Colonic mucosa (tissue), 4 donors: ENCODE data around the gene ACP1. TPM values are rescaled to one million over a fixed set of nuclear protein-coding genes. Genes with fewer than 3 reads are reported as not detected.

Source experiments
- DNase-seq: peaks from one replicate; pipeline ENCODE4 v3.0.0-alpha.2; 2020
- H3K27ac ChIP-seq: fragments of 200-600 bp; one replicate; pipeline ENCODE4 v1.8.0; 2021
- H3K27me3 ChIP-seq: fragments of 200-600 bp; one replicate; pipeline ENCODE4 v1.8.0; 2021
- H3K36me3 ChIP-seq: fragments of 200-600 bp; one replicate; pipeline ENCODE4 v1.8.0; 2021
- H3K4me1 ChIP-seq: fragments of 200-600 bp; one replicate; pipeline ENCODE4 v1.8.0; 2021; ENCODE audit warnings: mild to moderate bottlenecking
- H3K4me3 ChIP-seq: fragments of 200-600 bp; one replicate; pipeline ENCODE4 v1.8.0; 2021
- H3K9ac ChIP-seq, 2 donors: one replicate each; pipeline ENCODE4 v1.7.0; 2013; ENCODE audit warnings: control low read depth in 2 of 2, low read depth in 2 of 2, low read length in 2 of 2
- H3K9me3 ChIP-seq: fragments of 200-600 bp; one replicate; pipeline ENCODE4 v1.8.0; 2021
- CTCF ChIP-seq: fragments of 200-600 bp; IDR thresholded peaks from one replicate; pipeline ENCODE4 v1.8.0; 2022; ENCODE audit warnings: antibody characterized with exemption, mild to moderate bottlenecking
- intact Hi-C: fragments of 100-400 bp; cut with DNase I; formaldehyde crosslinking; loops from one replicate; pipeline ENCODE4 v1.14.1; 2022
- total RNA-seq, 2 donors: library from RNA; stranded (reverse); fragmentation: NEBNext Ultra II Directional in 1 of 2; extraction: Animal tissue kit (Norgen Biotek cat#: 25700) in 1 of 2; gene quantifications; one replicate each; pipeline ENCODE4 v1.2.1, GENCODE V29; 2021
- donor health status: healthy.
- donor health status: DM: no; HTN: no; CAD: no.
- donor health status: DM: no; HTN: no; CAD: no.

ACP1 gene
- total RNA-seq, 2 donors from 2014 or later, result 92.5 to 106 TPM

DNA sequence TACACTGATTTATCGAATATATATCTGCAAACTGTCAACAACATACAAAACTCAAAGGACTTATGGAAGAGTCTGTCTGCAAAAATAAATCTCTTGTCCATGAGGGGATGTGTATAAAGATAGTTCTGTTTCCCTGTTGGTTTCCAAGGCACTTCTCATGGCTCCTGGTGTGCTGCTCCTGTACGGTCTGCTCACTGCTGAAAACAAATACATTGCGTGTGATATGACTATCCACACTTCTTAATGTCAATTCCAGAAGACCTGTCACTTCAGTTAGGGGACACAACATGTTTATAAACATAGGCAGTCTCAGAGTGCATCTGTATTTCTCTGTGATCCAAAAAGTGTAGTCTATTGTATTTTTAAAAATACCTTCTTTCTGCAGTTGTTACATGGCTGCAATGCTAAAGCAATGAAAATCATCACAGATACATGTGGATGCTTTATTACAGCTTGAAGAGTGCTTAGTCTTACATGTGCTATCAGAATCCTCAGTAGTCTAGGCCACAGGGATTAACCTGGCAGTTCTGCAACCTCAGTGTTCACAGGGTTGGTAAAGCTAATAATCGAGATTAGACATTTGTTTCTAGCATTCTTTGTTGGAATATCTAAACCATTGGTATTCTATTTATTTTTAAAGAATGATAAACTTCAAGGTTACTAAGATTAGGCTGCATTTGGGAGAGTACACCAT lies 15.4 kb downstream of the ACP1 start:
- Histone ChIP-seq H3K4me1 (no peaks in the 10 kb centered on the region), H3K27me3 (no peaks in the 10 kb centered on the region), H3K4me3 (no peak overlapping the region), H3K9ac (no peak overlapping the region), H3K9me3 (no peaks in the 10 kb centered on the region), H3K36me3 (peaks cover 5% of the 10 kb centered on the region), H3K27ac (no peak overlapping the region)
- no peak for DNase-seq
- intact Hi-C loops, result no loop called here
- no peak for TF ChIP-seq CTCF

DNA sequence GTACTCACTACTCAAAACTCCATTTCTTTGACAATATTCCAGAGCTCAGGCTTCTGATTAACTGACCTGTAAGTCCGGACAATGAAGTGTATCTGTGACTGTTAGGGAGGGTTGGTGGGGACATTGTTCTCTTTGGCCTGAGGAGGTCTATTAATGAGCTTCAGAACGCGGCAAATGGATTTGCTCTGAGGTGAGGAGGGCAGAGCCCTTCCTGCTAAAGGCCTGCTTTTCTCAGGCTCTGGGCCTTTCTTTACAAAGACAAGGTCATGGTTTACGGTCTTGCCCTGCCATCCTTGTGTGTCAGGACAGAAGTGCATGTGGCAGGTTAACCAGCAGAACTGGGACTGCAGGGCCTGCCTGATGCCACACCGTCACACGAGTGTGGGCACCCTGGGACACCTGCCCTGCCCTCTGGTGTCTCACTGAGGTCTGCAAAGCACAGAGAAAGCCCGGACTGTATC lies 15.9 kb downstream of the ACP1 start:
- H3K27ac ChIP-seq, result no peak overlapping the region
- no peak for DNase-seq
- TF ChIP-seq CTCF, result no peak
- no peak overlapping the region for H3K4me3 ChIP-seq
- H3K9ac ChIP-seq, result no peak overlapping the region
- H3K36me3 ChIP-seq, result peaks cover 5% of the 10 kb centered on the region
- H3K9me3 ChIP-seq, result no peaks in the 10 kb centered on the region
- intact Hi-C loops, result no loop called here
- no peaks in the 10 kb centered on the region for H3K4me1 ChIP-seq
- no peaks in the 10 kb centered on the region for H3K27me3 ChIP-seq

DNA sequence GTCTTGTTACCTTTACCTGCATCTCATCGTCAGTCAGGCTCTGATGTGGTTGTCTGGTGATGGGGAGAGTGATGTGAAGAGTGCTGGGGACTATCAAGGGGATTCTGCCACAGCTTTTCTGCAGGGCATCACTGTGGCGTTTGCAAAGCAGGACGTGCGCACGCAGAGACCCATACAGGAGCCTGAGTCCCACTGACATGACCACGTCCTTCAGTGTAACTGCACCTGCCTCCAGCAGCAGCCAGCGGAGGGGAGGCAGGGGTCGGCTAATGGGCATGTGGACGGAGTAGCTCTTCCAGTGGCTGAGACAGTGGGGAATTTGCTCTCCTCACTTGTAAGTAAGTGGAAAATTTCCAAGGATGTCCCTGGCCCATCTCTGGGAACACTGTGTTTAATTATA lies 16.6 kb downstream of the ACP1 start:
- Histone ChIP-seq H3K9me3 (no peaks in the 10 kb centered on the region), H3K4me3 (no peak overlapping the region), H3K36me3 (peaks cover 5% of the 10 kb centered on the region), H3K9ac (no peak overlapping the region), H3K27ac (no peak overlapping the region), H3K27me3 (no peaks in the 10 kb centered on the region), H3K4me1 (no peaks in the 10 kb centered on the region)
- no peak for TF ChIP-seq CTCF
- intact Hi-C loops, result no loop called here
- DNase-seq, result no peak

- no peak overlapping the region for H3K4me3 ChIP-seq
- no peak for DNase-seq
- H3K27me3 ChIP-seq, result peaks cover 11% of the 10 kb centered on the region
- H3K9ac ChIP-seq, result no peak overlapping the region
- no peaks in the 10 kb centered on the region for H3K9me3 ChIP-seq
- no peak overlapping the region for H3K27ac ChIP-seq
- H3K36me3 ChIP-seq, result peaks cover 5% of the 10 kb centered on the region
- intact Hi-C loops, result no loop called here
- peaks cover 4% of the 10 kb centered on the region for H3K4me1 ChIP-seq
- no peak for TF ChIP-seq CTCF
These were observed 17.9 kb downstream of the ACP1 start for GRCh38 chr2:282371-283263.

GRCh38 chr2:283996-284794 lies 19.4 kb downstream of the ACP1 start:
- peaks cover 24% of the 10 kb centered on the region for H3K27me3 ChIP-seq
- no peak overlapping the region for H3K27ac ChIP-seq
- no peaks in the 10 kb centered on the region for H3K36me3 ChIP-seq
- no peak for TF ChIP-seq CTCF
- intact Hi-C loops, result no loop called here
- H3K9me3 ChIP-seq, result no peaks in the 10 kb centered on the region
- no peak overlapping the region for H3K9ac ChIP-seq
- H3K4me3 ChIP-seq, result no peak overlapping the region
- H3K4me1 ChIP-seq, result peaks cover 6% of the 10 kb centered on the region
- DNase-seq, result no peak
